Neural progenitor cell (in vitro differentiated cells): Measurements from ENCODE around the gene CSRNP3.

Source experiments
- CTCF ChIP-seq: fragments of 200-600 bp; sonication (generic); IDR thresholded peaks from 2 replicates; pipeline ENCODE4 v1.5.1; 2017; ENCODE audit warnings: antibody characterized with exemption, mild to moderate bottlenecking
- EZH2 ChIP-seq: fragments of 200-600 bp; sonication (generic); IDR thresholded peaks from 2 replicates; pipeline ENCODE4 v1.6.1; 2017; ENCODE audit warnings: antibody characterized with exemption, mild to moderate bottlenecking, moderate library complexity
- EZH2phosphoT487 ChIP-seq: fragments of 200-600 bp; sonication (generic); IDR thresholded peaks from 2 replicates; pipeline ENCODE4 v1.6.1; 2017; ENCODE audit warnings: antibody characterized with exemption

- TF ChIP-seq EZH2phosphoT487: no peak
- TF ChIP-seq CTCF: no peak
- no peak for TF ChIP-seq EZH2
These were observed 230.4 kb downstream of the CSRNP3 start for GRCh38 chr2:165699946-165700345.
